ENCODE results near the gene VEZF1.

VEZF1 gene

DNA sequence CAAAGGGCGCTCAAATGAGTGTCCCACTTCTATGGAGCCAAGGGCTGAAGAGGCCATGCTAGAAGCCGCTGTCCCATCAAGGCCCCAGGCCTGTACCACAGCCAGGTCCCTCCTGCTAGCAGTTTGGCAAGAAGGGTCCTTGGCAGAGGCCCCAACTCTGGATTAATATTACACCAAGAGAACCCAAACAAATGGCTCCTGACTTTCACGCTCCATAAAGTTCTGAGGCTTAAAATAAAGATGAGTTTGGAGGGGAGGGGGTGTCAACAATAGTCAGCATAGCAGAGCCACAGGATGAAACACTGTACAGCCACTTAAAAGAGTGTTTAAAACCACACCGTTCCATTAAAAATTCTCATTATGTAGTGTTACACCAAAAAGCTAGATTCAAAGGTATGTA, 63.4 kb downstream of the VEZF1 start:
- DNase-seq = no peak

All from activated CD4-positive, alpha-beta T cell treated with anti-CD3 and anti-CD28 coated beads, Interleukin-2, amount 50 U/mL, for 4 hours (primary cell).